Measurements from ENCODE around the gene CAPN3.
"Not testable (repeated sequence)": the region's sequence is repeated elsewhere in the genome, so short reads cannot be mapped to it uniquely, and the experiment has no call there.

CAPN3 gene

GRCh38 chr15:42359249-42359648, at the start of gene CAPN3:
CAPN3 (plus strand) TSS chr15:42359501; CDS start chr15:42359806, 305 bp downstream.
- DNase-seq (ENCODE audit: low read depth in 2 of 2), result no peak

GRCh38 chr15:42313463-42313862, 45.8 kb upstream of the CAPN3 start:
- no peak for DNase-seq (ENCODE audit: low read depth in 2 of 2)

- no peak for DNase-seq (ENCODE audit: low read depth in 2 of 2)
Measured at GRCh38 chr15:42314818-42315217, 44.5 kb upstream of the CAPN3 start.

- no peak for DNase-seq (ENCODE audit: low read depth in 2 of 2)
Measured at GRCh38 chr15:42315521-42315920, 43.8 kb upstream of the CAPN3 start.

- not testable (repeated sequence) for DNase-seq (ENCODE audit: low read depth in 2 of 2)
Measured at GRCh38 chr15:42316282-42316805, 43.0 kb upstream of the CAPN3 start.

- DNase-seq (ENCODE audit: low read depth in 2 of 2), result no peak
Measured at GRCh38 chr15:42319206-42319605, 40.1 kb upstream of the CAPN3 start.

GRCh38 chr15:42324308-42324707, 35.0 kb upstream of the CAPN3 start:
- no peak for DNase-seq (ENCODE audit: low read depth in 2 of 2)

GRCh38 chr15:42329161-42329560, 30.1 kb upstream of the CAPN3 start:
- no peak for DNase-seq (ENCODE audit: low read depth in 2 of 2)

GRCh38 chr15:42329992-42330391, 29.3 kb upstream of the CAPN3 start:
- DNase-seq (ENCODE audit: low read depth in 2 of 2), result no peak

- no peak for DNase-seq (ENCODE audit: low read depth in 2 of 2)
Measured at GRCh38 chr15:42331235-42331634, 28.1 kb upstream of the CAPN3 start.

GRCh38 chr15:42332331-42332730, 27.0 kb upstream of the CAPN3 start:
- DNase-seq (ENCODE audit: low read depth in 2 of 2), result no peak

- DNase-seq (ENCODE audit: low read depth in 2 of 2), result no peak
Measured at GRCh38 chr15:42335074-42335473, 24.2 kb upstream of the CAPN3 start.

GRCh38 chr15:42336650-42337049, 22.7 kb upstream of the CAPN3 start:
- DNase-seq (ENCODE audit: low read depth in 2 of 2), result not testable (repeated sequence)

- DNase-seq (ENCODE audit: low read depth in 2 of 2), result not testable (repeated sequence)
Measured at GRCh38 chr15:42337104-42337503, 22.2 kb upstream of the CAPN3 start.

GRCh38 chr15:42338500-42338899, 20.8 kb upstream of the CAPN3 start:
- DNase-seq (ENCODE audit: low read depth in 2 of 2), result no peak

GRCh38 chr15:42343596-42344232, 15.6 kb upstream of the CAPN3 start:
- no peak for DNase-seq (ENCODE audit: low read depth in 2 of 2)

GRCh38 chr15:42344763-42345162, 14.5 kb upstream of the CAPN3 start:
- no peak for DNase-seq (ENCODE audit: low read depth in 2 of 2)

GRCh38 chr15:42345504-42345903, 13.8 kb upstream of the CAPN3 start:
- DNase-seq (ENCODE audit: low read depth in 2 of 2), result no peak

GRCh38 chr15:42348083-42348482, 11.2 kb upstream of the CAPN3 start:
- DNase-seq (ENCODE audit: low read depth in 2 of 2), result no peak

- no peak for DNase-seq (ENCODE audit: low read depth in 2 of 2)
Measured at GRCh38 chr15:42349186-42349585, 10.1 kb upstream of the CAPN3 start.

- no peak for DNase-seq (ENCODE audit: low read depth in 2 of 2)
Measured at GRCh38 chr15:42352401-42352800, 6.9 kb upstream of the CAPN3 start.

GRCh38 chr15:42353061-42353460, 6.2 kb upstream of the CAPN3 start:
- DNase-seq (ENCODE audit: low read depth in 2 of 2), result no peak

- DNase-seq (ENCODE audit: low read depth in 2 of 2), result no peak
Measured at GRCh38 chr15:42354824-42355223, 4.5 kb upstream of the CAPN3 start.

- DNase-seq (ENCODE audit: low read depth in 2 of 2), result no peak
Measured at GRCh38 chr15:42355291-42355690, 4.0 kb upstream of the CAPN3 start.
